Activated CD8-positive, alpha-beta T cell treated with anti-CD3 and anti-CD28 coated beads for 36 hours (primary cell): ENCODE results near the gene BBIP1. TPM values are rescaled to one million over a fixed set of nuclear protein-coding genes. Genes with fewer than 3 reads are reported as not detected.

Source experiments
- ATAC-seq: fragments of 200-7000 bp; cut with Tn5 transposase; one replicate; pipeline ENCODE4 v1.10.0; 2021; ENCODE audit warnings: mild to moderate bottlenecking, moderate library complexity
- CTCF ChIA-PET: fragments of 350-600 bp; sonication (Branson Sonifier 250); formaldehyde crosslinking; loops from one replicate; lab custom pipeline; 2021; ENCODE audit warnings: antibody characterized with exemption; lab: Charles Lee
- POLR2A ChIA-PET: fragments of 350-600 bp; sonication (Branson Sonifier 250); formaldehyde crosslinking; loops from one replicate; lab custom pipeline; 2021; ENCODE audit warnings: antibody characterized with exemption; lab: Charles Lee
- DNase-seq: peaks from one replicate; pipeline ENCODE4 v3.0.0-alpha.2; 2020
- H3K27ac Mint-ChIP-seq: one replicate; pipeline ENCODE4 v1.8.0; 2021; ENCODE audit warnings: mild to moderate bottlenecking, mixed read lengths
- H3K27me3 Mint-ChIP-seq: one replicate; pipeline ENCODE4 v1.8.0; 2021; ENCODE audit warnings: mixed read lengths
- H3K36me3 Mint-ChIP-seq: one replicate; pipeline ENCODE4 v1.8.0; 2021; ENCODE audit warnings: low read depth, mixed read lengths
- H3K4me1 Mint-ChIP-seq: one replicate; pipeline ENCODE4 v1.8.0; 2021; ENCODE audit warnings: low read depth, mixed read lengths
- H3K4me3 Mint-ChIP-seq: one replicate; pipeline ENCODE4 v1.8.0; 2021; ENCODE audit warnings: mild to moderate bottlenecking, moderate library complexity, mixed read lengths
- H3K9me3 Mint-ChIP-seq: one replicate; pipeline ENCODE4 v1.8.0; 2021; ENCODE audit warnings: mixed read lengths
- intact Hi-C: fragments of 100-400 bp; cut with micrococcal nuclease; formaldehyde crosslinking; loops from one replicate; pipeline ENCODE4 v1.10.0; 2022
- total RNA-seq, 2 experiments: library from RNA; stranded (reverse); gene quantifications; one replicate each; pipeline ENCODE4 v1.2.3, GENCODE V29; 2021
- TF ChIP-seq, protein P1 (sequence below): fragments of 200-600 bp; IDR thresholded peaks from one replicate; pipeline ENCODE4 v1.8.0; 2022; ENCODE audit warnings: antibody characterized with exemption, mild to moderate bottlenecking

Gene BBIP1
- total RNA-seq, 2 experiments from 2014 or later, result 41.2 to 44.4 TPM

DNA sequence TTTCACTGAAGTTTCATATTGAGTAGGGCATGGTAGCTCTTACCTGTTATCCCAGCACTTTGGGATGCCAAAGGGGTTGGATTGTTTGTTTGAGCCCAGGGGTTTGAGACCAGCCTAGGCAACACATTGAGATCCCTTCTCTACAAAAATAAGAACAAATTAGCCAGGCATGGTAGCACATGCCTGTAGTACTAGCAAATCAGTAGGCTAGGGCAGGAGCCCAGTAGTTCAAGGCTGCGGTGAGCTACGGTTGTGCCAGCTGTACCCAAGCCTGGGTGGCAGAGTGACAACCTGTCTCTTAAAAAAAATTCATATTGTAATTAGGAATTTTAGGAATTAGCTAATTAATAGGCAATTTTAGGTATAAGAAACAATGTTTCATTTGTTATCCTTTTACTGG is 18.0 kb downstream of the BBIP1 start:
- H3K4me3 Mint-ChIP-seq, result no peak overlapping the region
- intact Hi-C loops, result loop anchor here (10.0 kb wide), 1 partner anchor 286 kb away; no protein-coding TSS in a partner anchor
- no peak for DNase-seq
- no peaks in the 10 kb centered on the region for H3K9me3 Mint-ChIP-seq
- H3K27me3 Mint-ChIP-seq, result no peaks in the 10 kb centered on the region
- CTCF ChIA-PET, result interaction anchor here (0.9 to 3.5 kb wide), 7 partner anchors 11 to 160 kb away, joined by 3 to 18 read pairs (median 6); no protein-coding TSS in a partner anchor
- H3K4me1 Mint-ChIP-seq, result peaks cover 61% of the 10 kb centered on the region
- peaks cover 61% of the 10 kb centered on the region for H3K36me3 Mint-ChIP-seq
- peak overlapping the region; percentile 55 for H3K27ac Mint-ChIP-seq
- POLR2A ChIA-PET, result interaction anchor here (0.7 to 3.5 kb wide), 6 partner anchors 9 to 160 kb away, joined by 3 to 25 read pairs (median 3); partner anchors contain the start of gene BBIP1
- TF ChIP-seq, protein P1, sequence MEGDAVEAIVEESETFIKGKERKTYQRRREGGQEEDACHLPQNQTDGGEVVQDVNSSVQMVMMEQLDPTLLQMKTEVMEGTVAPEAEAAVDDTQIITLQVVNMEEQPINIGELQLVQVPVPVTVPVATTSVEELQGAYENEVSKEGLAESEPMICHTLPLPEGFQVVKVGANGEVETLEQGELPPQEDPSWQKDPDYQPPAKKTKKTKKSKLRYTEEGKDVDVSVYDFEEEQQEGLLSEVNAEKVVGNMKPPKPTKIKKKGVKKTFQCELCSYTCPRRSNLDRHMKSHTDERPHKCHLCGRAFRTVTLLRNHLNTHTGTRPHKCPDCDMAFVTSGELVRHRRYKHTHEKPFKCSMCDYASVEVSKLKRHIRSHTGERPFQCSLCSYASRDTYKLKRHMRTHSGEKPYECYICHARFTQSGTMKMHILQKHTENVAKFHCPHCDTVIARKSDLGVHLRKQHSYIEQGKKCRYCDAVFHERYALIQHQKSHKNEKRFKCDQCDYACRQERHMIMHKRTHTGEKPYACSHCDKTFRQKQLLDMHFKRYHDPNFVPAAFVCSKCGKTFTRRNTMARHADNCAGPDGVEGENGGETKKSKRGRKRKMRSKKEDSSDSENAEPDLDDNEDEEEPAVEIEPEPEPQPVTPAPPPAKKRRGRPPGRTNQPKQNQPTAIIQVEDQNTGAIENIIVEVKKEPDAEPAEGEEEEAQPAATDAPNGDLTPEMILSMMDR, result no peak
- ATAC-seq, result no peak

DNA sequence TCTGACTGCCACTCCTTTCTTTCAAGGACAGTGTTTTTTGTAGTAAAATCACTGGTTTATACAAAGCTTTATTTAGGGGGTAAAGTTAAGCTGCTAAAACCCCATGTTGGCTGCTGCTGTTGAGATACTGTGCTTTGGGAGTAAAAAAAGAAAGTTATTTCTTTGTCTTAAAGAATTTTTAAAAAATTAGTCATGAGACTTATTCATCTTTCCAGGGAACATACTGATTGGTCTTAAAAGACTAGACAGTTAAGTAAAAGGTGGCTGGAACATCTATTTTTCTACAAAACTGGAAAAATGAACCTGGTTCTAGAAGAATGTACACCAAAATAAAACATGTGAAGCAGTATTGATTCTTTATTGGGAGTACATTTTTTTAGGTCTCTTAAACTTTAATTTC is 20.6 kb downstream of the BBIP1 start:
- H3K27ac Mint-ChIP-seq, result peak overlapping the region; percentile 33
- ATAC-seq (no peak), DNase-seq (no peak)
- H3K36me3 Mint-ChIP-seq, result peaks cover 65% of the 10 kb centered on the region
- no peaks in the 10 kb centered on the region for H3K27me3 Mint-ChIP-seq
- intact Hi-C loops, result no loop called here
- TF ChIP-seq, protein P1, result no peak
- ChIA-PET POLR2A (interaction anchor here (0.7 to 1.3 kb wide), 4 partner anchors 11 to 41 kb away, joined by 3 to 4 read pairs (median 4); no protein-coding TSS in a partner anchor), CTCF (interaction anchor here (0.6 to 3.9 kb wide), 5 partner anchors 12 to 226 kb away, joined by 3 to 18 read pairs (median 3); no protein-coding TSS in a partner anchor)
- H3K4me1 Mint-ChIP-seq, result peaks cover 71% of the 10 kb centered on the region
- H3K9me3 Mint-ChIP-seq, result no peaks in the 10 kb centered on the region
- no peak overlapping the region for H3K4me3 Mint-ChIP-seq

DNA sequence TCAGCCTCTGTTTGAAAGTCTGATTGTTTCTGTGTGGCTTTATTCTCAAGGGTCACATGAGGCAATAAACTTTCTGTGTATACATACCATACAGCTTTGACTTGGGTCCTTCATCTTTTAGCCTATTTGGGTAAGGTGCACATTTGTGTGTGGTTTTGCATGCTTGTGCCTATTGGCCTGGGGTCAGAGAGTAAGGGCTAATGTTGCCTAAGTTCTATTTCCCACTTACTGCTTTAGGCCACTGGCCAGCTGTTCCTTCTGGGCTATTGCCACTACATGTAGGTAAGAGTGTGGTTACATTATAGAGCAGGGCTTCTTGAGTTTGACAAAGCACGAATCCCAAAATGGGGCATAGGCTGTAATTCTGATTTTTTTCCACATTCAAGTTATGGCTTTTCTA is 21.8 kb downstream of the BBIP1 start:
- CTCF ChIA-PET, result interaction anchor here (0.9 to 8.9 kb wide), 8 partner anchors 22 to 225 kb away, joined by 3 to 71 read pairs (median 3); no protein-coding TSS in a partner anchor
- H3K36me3 Mint-ChIP-seq, result peaks cover 60% of the 10 kb centered on the region

DNA sequence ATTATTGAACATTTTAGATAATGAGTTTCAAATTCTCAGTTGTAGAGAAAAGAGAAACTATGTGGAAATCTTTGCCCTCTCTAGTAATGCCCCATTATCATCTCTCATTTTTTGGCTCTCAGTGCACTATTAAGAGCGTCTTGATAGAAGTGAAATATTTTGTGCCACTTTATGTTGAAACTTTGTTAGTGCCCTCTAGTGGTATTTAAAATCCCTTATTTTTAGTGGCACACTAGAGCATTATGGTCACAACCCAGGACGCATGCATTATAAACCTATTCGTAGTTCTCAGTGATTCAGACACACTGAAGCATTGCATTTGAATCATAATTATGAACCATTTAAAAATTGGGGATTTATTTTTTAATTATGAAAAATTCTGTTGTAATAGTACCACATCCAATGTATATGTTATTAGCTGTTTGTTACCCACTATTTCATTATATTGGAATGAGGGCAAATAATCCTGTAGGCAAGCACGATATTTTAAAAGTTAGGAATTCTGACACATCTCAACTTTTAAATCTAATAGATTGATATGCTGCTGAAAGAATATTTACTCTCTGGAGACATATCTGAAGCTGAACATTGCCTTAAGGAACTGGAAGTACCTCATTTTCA is 25.3 kb downstream of the BBIP1 start:
- CTCF ChIA-PET, result interaction anchor here (0.6 to 8.9 kb wide), 28 partner anchors 10 to 283 kb away, joined by 3 to 71 read pairs (median 4); partner anchors contain the start of gene BBIP1
- no peaks in the 10 kb centered on the region for H3K27me3 Mint-ChIP-seq
- DNase-seq (no peak), ATAC-seq (peak; percentile 83)
- no peaks in the 10 kb centered on the region for H3K9me3 Mint-ChIP-seq
- TF ChIP-seq, protein P1, result peak; percentile 68
- intact Hi-C loops, result loop anchor here (1.0 kb wide), 2 partner anchors 89 to 147 kb away; no protein-coding TSS in a partner anchor
- H3K36me3 Mint-ChIP-seq, result peaks cover 49% of the 10 kb centered on the region
- H3K4me3 Mint-ChIP-seq, result no peak overlapping the region
- H3K27ac Mint-ChIP-seq, result peak overlapping the region; percentile 57
- POLR2A ChIA-PET, result no interaction called here
- H3K4me1 Mint-ChIP-seq, result peaks cover 61% of the 10 kb centered on the region

More for the DNA sequence above, 21.8 kb downstream of the BBIP1 start:
- H3K27me3 Mint-ChIP-seq, result no peaks in the 10 kb centered on the region
- peak overlapping the region; percentile 10 for H3K27ac Mint-ChIP-seq
- H3K9me3 Mint-ChIP-seq, result no peaks in the 10 kb centered on the region
- TF ChIP-seq, protein P1, result no peak
- intact Hi-C loops, result no loop called here
- H3K4me1 Mint-ChIP-seq, result peaks cover 69% of the 10 kb centered on the region
- POLR2A ChIA-PET, result interaction anchor here (0.7 to 1.2 kb wide), 4 partner anchors 9 to 149 kb away, joined by 3 to 4 read pairs (median 4); partner anchors contain the start of genes BBIP1 and SHOC2
- DNase-seq, result no peak
- no peak overlapping the region for H3K4me3 Mint-ChIP-seq
- no peak for ATAC-seq
